HepG2 (cell line): Measurements from ENCODE around the gene AQP10. TPM values are rescaled to one million over a fixed set of nuclear protein-coding genes. Genes with fewer than 3 reads are reported as not detected.

Source experiments
- BCL6 ChIP-seq: IDR thresholded peaks from 2 replicates; pipeline ENCODE4 v1.6.1; 2016; ENCODE audit warnings: missing genetic modification reagents, missing compliant biosample characterization
- CBX1 ChIP-seq: IDR thresholded peaks from one replicate; pipeline ENCODE4 v1.6.1; 2016; ENCODE audit warnings: antibody characterized with exemption, low read depth
- CEBPB ChIP-seq: IDR thresholded peaks from 2 replicates; pipeline ENCODE4 v1.6.1; 2011; ENCODE audit warnings: low read depth, low read length, improper control_type of control experiment, borderline replicate concordance
- GMEB1 ChIP-seq: sonication (generic); formaldehyde crosslinking; IDR thresholded peaks from 2 replicates; pipeline ENCODE4 v1.5.1; 2020; ENCODE audit warnings: missing genetic modification reagents, mild to moderate bottlenecking, borderline replicate concordance
- HOXA3 ChIP-seq: sonication (generic); formaldehyde crosslinking; IDR thresholded peaks from 2 replicates; pipeline ENCODE4 v1.5.0; 2020; ENCODE audit warnings: missing genetic modification reagents
- KAT2B ChIP-seq: fragments of 150-350 bp; IDR thresholded peaks from 2 replicates; pipeline ENCODE4 v1.6.1; 2014; ENCODE audit warnings: low read depth, low read length, borderline replicate concordance
- NCOA1 ChIP-seq: sonication (generic); formaldehyde crosslinking; IDR thresholded peaks from 2 replicates; pipeline ENCODE4 v1.9.0; 2021; ENCODE audit warnings: missing genetic modification reagents
- RBAK ChIP-seq: sonication (generic); formaldehyde crosslinking; IDR thresholded peaks from 2 replicates; pipeline ENCODE4 v1.5.1; 2020; ENCODE audit warnings: mild to moderate bottlenecking, missing genetic modification reagents
- TEAD2 ChIP-seq: sonication (generic); formaldehyde crosslinking; IDR thresholded peaks from 2 replicates; pipeline ENCODE4 v1.9.0; 2021; ENCODE audit warnings: missing genetic modification reagents
- USF2 ChIP-seq, 2 experiments: sonication (generic) in 1 of 2; formaldehyde crosslinking in 1 of 2; IDR thresholded peaks; 2 replicates each; pipeline versions ENCODE4 v1.5.1 to v1.6.1; 2011 to 2020; ENCODE audit warnings: borderline replicate concordance in 1 of 2, low read depth in 1 of 2, low read length in 1 of 2, mild to moderate bottlenecking in 1 of 2, missing genetic modification reagents in 1 of 2, moderate library complexity in 1 of 2
- ZBTB39 ChIP-seq: sonication (generic); formaldehyde crosslinking; IDR thresholded peaks from 2 replicates; pipeline ENCODE4 v1.5.0; 2020; ENCODE audit warnings: missing genetic modification reagents
- ZNF230 ChIP-seq: sonication (generic); formaldehyde crosslinking; IDR thresholded peaks from 2 replicates; pipeline ENCODE4 v1.4.0; 2020; ENCODE audit warnings: mild to moderate bottlenecking, missing genetic modification reagents
- ZNF451 ChIP-seq: sonication (generic); formaldehyde crosslinking; IDR thresholded peaks from 2 replicates; pipeline ENCODE4 v1.5.0; 2020; ENCODE audit warnings: mild to moderate bottlenecking, missing genetic modification reagents
- ZNF772 ChIP-seq: sonication (generic); formaldehyde crosslinking; IDR thresholded peaks from 2 replicates; pipeline ENCODE4 v1.5.0; 2020; ENCODE audit warnings: mild to moderate bottlenecking, missing genetic modification reagents
- ZNF788 ChIP-seq: sonication (generic); formaldehyde crosslinking; IDR thresholded peaks from 2 replicates; pipeline ENCODE4 v1.5.0; 2020; ENCODE audit warnings: mild to moderate bottlenecking, missing genetic modification reagents, borderline replicate concordance
- polyA plus RNA-seq, 8 experiments: library from polyadenylated mRNA; depleted of rRNA in 3 of 8; stranded (reverse) in 7 of 8; unstranded in 1 of 8; fragments of >200 nt; fragmentation: Illumina TruSeq in 4 of 8; extraction: Trizol in 4 of 8; gene quantifications; 2 replicates each; pipeline versions ENCODE4 v1.2.1 to v1.2.3, GENCODE V29; 2011 to 2016; ENCODE audit warnings: low read depth in 4 of 8, missing spikeins in 1 of 8, mixed read lengths in 1 of 8; ENCODE audit not compliant: insufficient read depth in 1 of 8
- total RNA-seq, 5 experiments: library from RNA; depleted of rRNA; stranded (reverse); fragments of >200 nt; fragmentation: Illumina TruSeq; extraction: Trizol; gene quantifications; 2 replicates each; pipeline ENCODE4 v1.2.3, GENCODE V29; 2016; ENCODE audit warnings: low read depth in 1 of 5
- TF ChIP-seq, protein P1 (sequence below): IDR thresholded peaks from 2 replicates; pipeline ENCODE4 v1.6.1; 2016; ENCODE audit warnings: low read depth, control low read depth

The AQP10 gene
- total and polyA plus RNA-seq, 2 of the 13 experiments (the other 11 are each of a cell fraction or from before 2014, with no cell fraction given), result 0.30 TPM; not detected in 1

GRCh38 chr1:154335025-154335714 is 14.3 kb downstream of the AQP10 start (continued):
- TF ChIP-seq BCL6 (CRISPR knock-in tag), result no peak
- TF ChIP-seq CBX1, result no peak
- no peak for TF ChIP-seq CEBPB
- no peak for TF ChIP-seq ZNF451 (CRISPR knock-in tag)
- no peak for TF ChIP-seq ZBTB39 (CRISPR knock-in tag)
- no peak for TF ChIP-seq USF2 (IDR thresholded peaks at IDR 0.05; ENCODE audit: low read depth, low read length)
- TF ChIP-seq USF2 (CRISPR knock-in tag; IDR thresholded peaks at IDR 0.05; ENCODE audit: borderline replicate concordance), result no peak
- no peak for TF ChIP-seq TEAD2 (CRISPR knock-in tag)
- no peak for TF ChIP-seq ZNF788 (CRISPR knock-in tag)
- no peak for TF ChIP-seq KAT2B
- no peak for TF ChIP-seq NCOA1 (CRISPR knock-in tag)
- TF ChIP-seq ZNF230 (CRISPR knock-in tag), result no peak
- TF ChIP-seq GMEB1 (CRISPR knock-in tag), result no peak; the same call in 1 of the 2 replicates
- TF ChIP-seq HOXA3 (CRISPR knock-in tag), result no peak
- TF ChIP-seq RBAK (CRISPR knock-in tag), result no peak
- TF ChIP-seq, protein P1, sequence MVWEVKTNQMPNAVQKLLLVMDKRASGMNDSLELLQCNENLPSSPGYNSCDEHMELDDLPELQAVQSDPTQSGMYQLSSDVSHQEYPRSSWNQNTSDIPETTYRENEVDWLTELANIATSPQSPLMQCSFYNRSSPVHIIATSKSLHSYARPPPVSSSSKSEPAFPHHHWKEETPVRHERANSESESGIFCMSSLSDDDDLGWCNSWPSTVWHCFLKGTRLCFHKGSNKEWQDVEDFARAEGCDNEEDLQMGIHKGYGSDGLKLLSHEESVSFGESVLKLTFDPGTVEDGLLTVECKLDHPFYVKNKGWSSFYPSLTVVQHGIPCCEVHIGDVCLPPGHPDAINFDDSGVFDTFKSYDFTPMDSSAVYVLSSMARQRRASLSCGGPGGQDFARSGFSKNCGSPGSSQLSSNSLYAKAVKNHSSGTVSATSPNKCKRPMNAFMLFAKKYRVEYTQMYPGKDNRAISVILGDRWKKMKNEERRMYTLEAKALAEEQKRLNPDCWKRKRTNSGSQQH, result no peak
- TF ChIP-seq ZNF772 (CRISPR knock-in tag), result no peak
